Measurements from ENCODE around the gene SMIM10L2A. TPM values are rescaled to one million over a fixed set of nuclear protein-coding genes. Genes with fewer than 3 reads are reported as not detected.
"Not testable (repeated sequence)": the region's sequence is repeated elsewhere in the genome, so short reads cannot be mapped to it uniquely, and the experiment has no call there.

Gene SMIM10L2A
- 0.03 and 0.07 TPM in 2 replicates for total RNA-seq (2014; rRNA removed; shearing (Covaris generic))
- 0.27 and 0.32 TPM in 2 replicates for polyA plus RNA-seq (2015; cell fraction: cytosol; rRNA removed)
- polyA plus RNA-seq (2015; cell fraction: nucleus; rRNA removed) = 0.45 and 0.49 TPM in 2 replicates

DNA sequence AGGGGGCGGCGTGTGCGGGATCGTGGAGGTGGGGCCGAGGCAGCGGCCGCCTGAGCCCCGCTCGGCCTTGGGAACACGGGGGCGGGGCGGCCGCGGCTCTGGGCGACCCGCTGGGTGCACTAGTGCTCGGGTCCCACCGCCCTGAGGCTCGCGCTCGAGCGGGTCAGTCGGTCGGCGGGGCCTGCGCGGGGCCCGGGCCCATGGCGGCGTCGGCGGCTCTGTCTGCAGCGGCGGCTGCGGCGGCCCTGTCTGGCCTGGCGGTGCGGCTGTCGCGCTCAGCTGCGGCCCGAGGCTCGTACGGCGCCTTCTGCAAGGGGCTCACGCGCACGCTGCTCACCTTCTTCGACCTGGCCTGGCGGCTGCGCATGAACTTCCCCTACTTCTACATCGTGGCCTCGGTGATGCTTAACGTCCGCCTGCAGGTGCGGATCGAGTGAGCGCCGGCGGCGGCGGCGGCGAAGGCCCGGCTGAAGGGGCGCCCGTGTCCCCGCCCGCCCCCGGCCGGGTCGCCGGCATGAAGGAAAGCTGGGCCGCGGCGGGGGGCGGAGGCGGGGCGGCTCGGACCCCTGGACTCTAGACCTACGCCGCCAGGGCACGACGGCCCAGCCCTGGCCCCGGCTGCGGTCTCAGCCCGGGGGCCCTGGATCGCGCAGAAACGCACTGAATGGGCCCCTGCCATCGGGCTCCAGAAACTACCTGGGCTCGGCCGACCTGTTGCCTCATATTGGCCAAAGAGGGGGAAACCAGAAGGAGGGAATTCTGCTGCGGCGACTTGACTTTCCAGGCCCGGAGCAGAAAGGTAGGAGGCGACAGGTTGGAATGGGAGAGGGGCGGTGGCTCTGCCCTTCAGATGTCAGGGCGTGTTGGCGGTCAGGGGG lies at the start of gene SMIM10L2A:
SMIM10L2A (plus strand) TSS at position 13 of the 878 bp plus-strand sequence; CDS start at position 201, 188 bp downstream.
- DNase-seq (ENCODE audit: low read depth) = no peak

GRCh38 chrX:135373357-135373756 lies 48.4 kb upstream of the SMIM10L2A start:
- DNase-seq (ENCODE audit: low read depth) = no peak

- no peak for DNase-seq (ENCODE audit: low read depth)
Measured at GRCh38 chrX:135382260-135382659, 39.5 kb upstream of the SMIM10L2A start.

DNA sequence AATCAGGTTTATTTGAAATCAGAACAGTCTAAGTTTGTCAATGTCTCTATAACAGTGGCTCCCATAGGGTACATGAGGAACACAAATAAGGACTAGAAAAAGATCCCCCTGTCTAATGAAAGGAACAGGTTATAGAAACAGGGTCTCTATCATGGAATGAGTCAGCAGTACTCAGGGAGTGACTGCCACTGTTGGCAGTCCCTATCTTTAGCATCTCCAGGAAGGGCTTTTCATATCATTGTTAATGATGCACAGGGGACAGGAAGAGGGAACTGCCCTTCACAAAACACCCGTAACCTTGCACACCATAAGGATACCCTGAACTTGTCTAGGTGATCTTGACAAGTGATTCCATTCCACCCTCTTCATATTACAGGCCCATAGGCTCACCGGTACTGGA lies 38.5 kb upstream of the SMIM10L2A start:
- DNase-seq (ENCODE audit: low read depth) = no peak

GRCh38 chrX:135384161-135384836 lies 37.4 kb upstream of the SMIM10L2A start:
- no peak for DNase-seq (ENCODE audit: low read depth)

DNA sequence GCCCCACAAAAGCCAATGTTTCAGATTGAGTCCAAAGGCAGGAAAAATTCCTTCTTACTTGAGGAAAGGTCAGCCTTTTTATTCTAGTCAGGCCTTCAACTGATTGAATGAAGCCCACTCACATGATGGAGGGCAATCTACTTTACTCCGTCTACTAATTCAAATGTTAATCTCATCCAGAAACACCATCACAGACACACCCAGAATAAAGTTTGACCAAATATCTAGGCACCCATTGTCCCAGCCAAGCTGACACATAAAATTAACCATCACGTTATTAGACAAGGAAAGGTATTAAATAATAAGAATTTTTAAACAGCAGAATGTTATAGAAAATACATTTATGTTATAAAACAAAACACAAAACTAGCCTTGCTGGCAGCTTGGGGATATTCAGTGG lies 32.9 kb upstream of the SMIM10L2A start:
- DNase-seq (ENCODE audit: low read depth) = no peak

DNA sequence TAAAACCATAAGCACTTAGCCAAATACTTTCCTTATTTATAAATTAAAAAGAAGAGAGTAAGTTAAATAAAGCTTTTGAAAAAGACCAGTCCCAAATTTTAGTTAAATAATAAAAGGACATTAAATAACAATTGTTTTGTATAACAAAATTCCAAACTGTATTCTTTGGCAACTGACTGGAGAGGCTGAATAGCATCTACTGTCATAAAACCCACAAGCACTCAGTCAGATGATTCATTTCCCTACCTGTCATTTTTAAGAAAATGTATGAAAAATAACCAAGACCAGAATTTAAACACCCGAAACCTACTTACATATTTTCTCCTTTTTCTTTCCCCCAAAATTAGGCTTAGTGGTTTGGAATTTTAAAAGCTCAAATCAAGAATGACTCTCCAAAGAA lies 32.5 kb upstream of the SMIM10L2A start:
- no peak for DNase-seq (ENCODE audit: low read depth)

DNA sequence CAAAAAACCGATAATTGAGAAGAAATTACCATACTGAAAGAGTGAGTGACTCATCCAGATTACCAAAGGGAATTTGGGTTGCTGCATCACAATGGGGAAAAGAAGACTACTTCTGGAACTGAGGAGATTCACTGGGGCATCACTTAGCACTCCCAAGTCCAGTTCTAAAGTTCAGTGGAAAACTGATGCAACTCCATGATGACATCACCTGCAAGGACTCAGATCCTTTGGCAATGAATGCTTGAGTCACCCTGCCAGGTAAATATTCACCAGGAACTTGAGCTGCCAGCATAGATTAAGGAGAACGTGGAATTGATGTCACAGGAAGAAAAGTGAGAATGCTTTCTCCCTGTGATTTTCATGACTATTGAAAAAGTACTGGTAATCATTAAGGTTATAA lies 32.0 kb upstream of the SMIM10L2A start:
- DNase-seq (ENCODE audit: low read depth) = peak; percentile 37

- DNase-seq (ENCODE audit: low read depth) = no peak
Measured at GRCh38 chrX:135391734-135392133, 30.0 kb upstream of the SMIM10L2A start.

- DNase-seq (ENCODE audit: low read depth) = no peak
Measured at GRCh38 chrX:135393051-135393450, 28.7 kb upstream of the SMIM10L2A start.

- no peak for DNase-seq (ENCODE audit: low read depth)
Measured at GRCh38 chrX:135395064-135395463, 26.7 kb upstream of the SMIM10L2A start.

DNA sequence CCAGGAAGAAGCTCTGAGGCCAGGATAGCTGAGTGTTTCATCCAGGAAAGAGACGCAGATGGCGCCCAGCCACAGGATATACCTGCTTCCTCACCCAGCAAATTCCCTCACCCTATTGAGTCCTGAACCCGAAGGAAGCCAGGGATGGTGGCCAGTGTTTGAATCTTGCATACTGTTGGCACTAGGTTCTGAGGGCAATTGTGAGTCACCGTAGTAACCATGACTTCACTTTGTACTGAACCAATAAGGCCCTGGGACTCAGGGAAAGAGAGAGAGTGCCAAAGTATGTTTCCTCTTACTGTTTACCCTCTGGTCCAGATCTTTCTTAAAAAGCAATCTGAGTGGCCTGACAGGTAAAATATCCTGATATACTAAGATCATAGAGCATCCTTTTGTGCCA lies 25.6 kb upstream of the SMIM10L2A start:
- peak; percentile 36 for DNase-seq (ENCODE audit: low read depth)

GRCh38 chrX:135396566-135396965 lies 25.2 kb upstream of the SMIM10L2A start:
- no peak for DNase-seq (ENCODE audit: low read depth)

- DNase-seq (ENCODE audit: low read depth) = no peak
Measured at GRCh38 chrX:135397652-135398051, 24.1 kb upstream of the SMIM10L2A start.

DNA sequence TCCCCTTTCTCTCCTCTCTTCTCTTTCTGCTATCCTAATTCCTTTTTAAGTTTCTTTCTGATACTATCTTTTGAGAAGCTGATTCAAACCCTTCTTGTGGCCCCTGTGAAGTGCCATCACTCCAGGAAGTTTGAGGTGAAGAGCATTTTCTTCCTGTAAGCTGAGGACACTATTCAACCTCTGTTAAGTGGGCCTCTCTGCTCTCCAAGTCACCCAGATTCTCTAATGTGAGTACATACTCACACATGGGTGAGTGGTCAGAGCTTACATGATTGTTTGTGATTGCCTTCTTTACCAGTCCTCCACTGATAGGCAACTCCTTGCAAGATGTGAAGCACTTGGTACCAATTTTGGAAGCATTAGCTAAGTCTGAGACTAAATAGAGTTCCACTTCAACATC lies 18.4 kb upstream of the SMIM10L2A start:
- DNase-seq (ENCODE audit: low read depth) = no peak

DNA sequence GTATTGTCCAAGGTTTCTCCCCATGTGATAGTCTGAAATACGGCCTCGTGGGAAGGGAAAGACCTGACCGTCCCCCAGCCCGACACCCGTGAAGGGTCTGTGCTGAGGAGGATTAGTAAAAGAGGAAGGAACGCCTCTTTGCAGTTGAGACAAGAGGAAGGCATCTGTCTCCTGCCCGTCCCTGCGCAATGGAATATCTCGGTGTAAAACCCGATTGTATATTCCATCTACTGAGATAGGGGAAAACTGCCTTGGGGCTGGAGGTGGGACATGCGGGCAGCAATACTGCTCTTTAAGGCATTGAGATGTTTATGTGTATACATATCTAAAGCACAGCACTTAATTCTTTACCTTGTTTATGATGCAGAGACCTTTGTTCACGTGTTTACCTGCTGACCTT lies 15.3 kb upstream of the SMIM10L2A start:
- DNase-seq (ENCODE audit: low read depth) = not testable (repeated sequence)

- no peak for DNase-seq (ENCODE audit: low read depth)
Measured at GRCh38 chrX:135408794-135409193, 12.9 kb upstream of the SMIM10L2A start.

DNA sequence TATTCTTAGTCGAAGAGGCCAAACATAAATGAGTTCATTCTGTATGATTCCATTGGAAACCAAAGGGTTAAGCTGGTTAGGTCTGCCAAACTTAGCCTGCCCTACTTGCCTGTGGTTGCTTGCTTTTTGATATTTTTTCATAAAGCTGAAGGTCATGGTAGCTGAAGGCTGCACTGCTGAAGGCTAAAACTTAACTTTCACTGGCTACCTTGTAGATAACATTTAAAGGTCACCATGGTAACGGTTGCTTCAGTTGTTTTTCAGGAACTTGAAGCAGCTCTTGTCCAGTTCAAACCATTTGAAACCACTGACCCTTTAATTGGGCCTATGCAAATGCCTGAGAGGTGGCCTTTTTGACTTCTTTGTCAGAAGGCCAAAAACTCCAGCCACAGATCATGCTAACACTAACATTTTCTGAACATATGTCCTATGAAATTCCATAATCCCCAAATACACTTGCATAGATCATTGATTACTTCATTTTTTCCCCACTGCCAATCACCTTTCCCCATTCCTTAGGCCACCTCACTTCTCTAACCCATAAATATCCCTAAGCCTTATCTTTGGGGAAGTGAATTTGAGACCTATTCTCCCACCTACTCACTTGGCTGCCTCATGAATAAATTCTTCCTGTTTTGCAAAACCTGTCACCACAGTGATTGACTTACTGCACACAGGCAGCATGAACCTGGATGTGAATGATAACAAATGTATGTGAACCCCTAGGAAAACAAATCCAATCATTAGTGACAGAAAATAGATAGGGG lies 10.7 kb upstream of the SMIM10L2A start:
- DNase-seq (ENCODE audit: low read depth) = no peak

GRCh38 chrX:135411893-135412292 lies 9.9 kb upstream of the SMIM10L2A start:
- peak; percentile 66 for DNase-seq (ENCODE audit: low read depth)

DNA sequence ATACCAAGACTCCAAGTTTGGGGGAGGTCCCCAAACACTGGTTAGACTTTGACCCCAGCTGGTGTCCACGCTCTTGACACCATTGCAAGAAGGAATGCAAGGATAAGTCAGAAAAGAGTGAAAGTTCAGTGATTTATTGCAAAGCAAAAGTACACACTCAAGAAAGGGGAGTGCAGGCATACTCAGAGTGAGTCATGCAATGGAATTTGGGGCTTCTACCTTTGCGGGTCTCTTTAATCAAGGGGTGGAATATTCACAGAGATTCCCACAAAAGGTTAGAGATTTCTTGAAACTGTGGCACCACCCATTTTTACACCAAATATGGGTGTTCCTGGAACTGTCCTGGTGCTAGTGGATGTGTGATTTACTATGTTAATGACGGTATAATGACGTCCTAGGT lies 5.2 kb upstream of the SMIM10L2A start:
- DNase-seq (ENCODE audit: low read depth) = peak; percentile 31

GRCh38 chrX:135420831-135421230 lies 913 bp upstream of the SMIM10L2A start:
- DNase-seq (ENCODE audit: low read depth) = no peak

- DNase-seq (ENCODE audit: low read depth) = peak; percentile 41
Measured at GRCh38 chrX:135421537-135421931, 210 bp upstream of the SMIM10L2A start.
